Spleen (tissue), 7 donors: ENCODE measurements around the gene SERPINH1.

Experiments
- POLR2A ChIP-seq, 3 donors: fragments of 450-650 bp; IDR thresholded peaks; one replicate each; pipeline ENCODE4 v1.5.1; 2017; ENCODE audit warnings: antibody characterized with exemption in 3 of 3, mild to moderate bottlenecking in 1 of 3
- POLR2AphosphoS5 ChIP-seq, 3 donors: sonication (generic); formaldehyde crosslinking; IDR thresholded peaks; one replicate each; pipeline ENCODE4 v1.5.1; 2017; ENCODE audit warnings: antibody characterized with exemption in 3 of 3
- TF ChIP-seq, protein P1 (sequence below), 11 experiments: fragments of 200-600 bp in 7 of 11; fragments of 450-650 bp in 4 of 11; sonication (generic) in 4 of 11; IDR thresholded peaks in 8 of 11; conservative IDR thresholded peaks in 3 of 11; 1 replicate in 7 of 11; 2 replicates in 4 of 11; pipeline versions ENCODE4 v1.4.0 to v1.8.0; 2016 to 2021; ENCODE audit warnings: antibody characterized with exemption in 11 of 11, inconsistent platforms in 4 of 11, mild to moderate bottlenecking in 1 of 11
- donor health status: DM: no; HTN: no; CAD: no; lungs with moderate emphysema.
- donor health status: DM: no; HTN: no; CAD: no.
- donor health status: DM: no; HTN: no; CAD: no.

DNA sequence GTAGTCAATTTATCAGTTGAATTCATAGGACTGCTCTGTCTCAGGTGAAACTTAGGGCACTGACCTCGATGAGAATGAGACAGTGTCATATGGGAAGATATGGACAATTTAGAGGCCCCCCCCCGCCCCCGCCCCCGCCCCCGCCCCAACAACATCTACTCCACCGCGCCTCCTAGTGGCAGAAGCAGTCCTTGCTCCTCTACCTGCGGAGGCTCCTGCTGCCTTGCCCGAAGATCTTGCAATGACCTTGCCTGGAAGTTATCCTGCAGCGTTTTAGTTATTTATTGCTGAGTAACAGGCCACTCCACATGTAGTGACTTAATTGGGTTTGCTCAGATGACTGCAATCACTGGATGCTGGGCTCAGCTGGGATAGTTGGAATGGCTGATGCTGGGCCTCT lies 15.2 kb downstream of the SERPINH1 start:
- TF ChIP-seq, protein P1, sequence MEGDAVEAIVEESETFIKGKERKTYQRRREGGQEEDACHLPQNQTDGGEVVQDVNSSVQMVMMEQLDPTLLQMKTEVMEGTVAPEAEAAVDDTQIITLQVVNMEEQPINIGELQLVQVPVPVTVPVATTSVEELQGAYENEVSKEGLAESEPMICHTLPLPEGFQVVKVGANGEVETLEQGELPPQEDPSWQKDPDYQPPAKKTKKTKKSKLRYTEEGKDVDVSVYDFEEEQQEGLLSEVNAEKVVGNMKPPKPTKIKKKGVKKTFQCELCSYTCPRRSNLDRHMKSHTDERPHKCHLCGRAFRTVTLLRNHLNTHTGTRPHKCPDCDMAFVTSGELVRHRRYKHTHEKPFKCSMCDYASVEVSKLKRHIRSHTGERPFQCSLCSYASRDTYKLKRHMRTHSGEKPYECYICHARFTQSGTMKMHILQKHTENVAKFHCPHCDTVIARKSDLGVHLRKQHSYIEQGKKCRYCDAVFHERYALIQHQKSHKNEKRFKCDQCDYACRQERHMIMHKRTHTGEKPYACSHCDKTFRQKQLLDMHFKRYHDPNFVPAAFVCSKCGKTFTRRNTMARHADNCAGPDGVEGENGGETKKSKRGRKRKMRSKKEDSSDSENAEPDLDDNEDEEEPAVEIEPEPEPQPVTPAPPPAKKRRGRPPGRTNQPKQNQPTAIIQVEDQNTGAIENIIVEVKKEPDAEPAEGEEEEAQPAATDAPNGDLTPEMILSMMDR (IDR thresholded peaks at IDR 0.05 in 8 of 11, conservative IDR thresholded peaks at IDR 0.05 in 3 of 11): peak in 8 of 11 experiments; percentile 17 to 70 (median 62)
- TF ChIP-seq POLR2A (IDR thresholded peaks at IDR 0.05) (no peak), POLR2AphosphoS5 (IDR thresholded peaks at IDR 0.05) (no peak)
